Activated CD8-positive, alpha-beta T cell treated with anti-CD3 and anti-CD28 coated beads for 36 hours (primary cell): Measurements from ENCODE around the gene IL10RB. TPM values are rescaled to one million over a fixed set of nuclear protein-coding genes. Genes with fewer than 3 reads are reported as not detected.

ENCODE experiments used
- ATAC-seq: fragments of 200-7000 bp; cut with Tn5 transposase; one replicate; pipeline ENCODE4 v1.10.0; 2021; ENCODE audit warnings: mild to moderate bottlenecking, moderate library complexity
- CTCF ChIA-PET: fragments of 350-600 bp; sonication (Branson Sonifier 250); formaldehyde crosslinking; loops from one replicate; lab custom pipeline; 2021; ENCODE audit warnings: antibody characterized with exemption; lab: Charles Lee
- POLR2A ChIA-PET: fragments of 350-600 bp; sonication (Branson Sonifier 250); formaldehyde crosslinking; loops from one replicate; lab custom pipeline; 2021; ENCODE audit warnings: antibody characterized with exemption; lab: Charles Lee
- DNase-seq: peaks from one replicate; pipeline ENCODE4 v3.0.0-alpha.2; 2020
- H3K27ac Mint-ChIP-seq: one replicate; pipeline ENCODE4 v1.8.0; 2021; ENCODE audit warnings: mild to moderate bottlenecking, mixed read lengths
- H3K27me3 Mint-ChIP-seq: one replicate; pipeline ENCODE4 v1.8.0; 2021; ENCODE audit warnings: mixed read lengths
- H3K36me3 Mint-ChIP-seq: one replicate; pipeline ENCODE4 v1.8.0; 2021; ENCODE audit warnings: low read depth, mixed read lengths
- H3K4me1 Mint-ChIP-seq: one replicate; pipeline ENCODE4 v1.8.0; 2021; ENCODE audit warnings: low read depth, mixed read lengths
- H3K4me3 Mint-ChIP-seq: one replicate; pipeline ENCODE4 v1.8.0; 2021; ENCODE audit warnings: mild to moderate bottlenecking, moderate library complexity, mixed read lengths
- H3K9me3 Mint-ChIP-seq: one replicate; pipeline ENCODE4 v1.8.0; 2021; ENCODE audit warnings: mixed read lengths
- intact Hi-C: fragments of 100-400 bp; cut with micrococcal nuclease; formaldehyde crosslinking; loops from one replicate; pipeline ENCODE4 v1.10.0; 2022
- total RNA-seq, 2 experiments: library from RNA; stranded (reverse); gene quantifications; one replicate each; pipeline ENCODE4 v1.2.3, GENCODE V29; 2021
- TF ChIP-seq, protein P1 (sequence below): fragments of 200-600 bp; IDR thresholded peaks from one replicate; pipeline ENCODE4 v1.8.0; 2022; ENCODE audit warnings: antibody characterized with exemption, mild to moderate bottlenecking

The IL10RB gene
- total RNA-seq, 2 experiments from 2014 or later = 25.0 to 30.5 TPM

- H3K27ac Mint-ChIP-seq = no peak overlapping the region
- H3K36me3 Mint-ChIP-seq = peaks cover 28% of the 10 kb centered on the region
These were observed 68.7 kb downstream of the IL10RB start for GRCh38 chr21:33334824-33335223.

GRCh38 chr21:33339135-33339534, 73.0 kb downstream of the IL10RB start:
- H3K36me3 Mint-ChIP-seq = peaks cover 19% of the 10 kb centered on the region
- TF ChIP-seq, protein P1, sequence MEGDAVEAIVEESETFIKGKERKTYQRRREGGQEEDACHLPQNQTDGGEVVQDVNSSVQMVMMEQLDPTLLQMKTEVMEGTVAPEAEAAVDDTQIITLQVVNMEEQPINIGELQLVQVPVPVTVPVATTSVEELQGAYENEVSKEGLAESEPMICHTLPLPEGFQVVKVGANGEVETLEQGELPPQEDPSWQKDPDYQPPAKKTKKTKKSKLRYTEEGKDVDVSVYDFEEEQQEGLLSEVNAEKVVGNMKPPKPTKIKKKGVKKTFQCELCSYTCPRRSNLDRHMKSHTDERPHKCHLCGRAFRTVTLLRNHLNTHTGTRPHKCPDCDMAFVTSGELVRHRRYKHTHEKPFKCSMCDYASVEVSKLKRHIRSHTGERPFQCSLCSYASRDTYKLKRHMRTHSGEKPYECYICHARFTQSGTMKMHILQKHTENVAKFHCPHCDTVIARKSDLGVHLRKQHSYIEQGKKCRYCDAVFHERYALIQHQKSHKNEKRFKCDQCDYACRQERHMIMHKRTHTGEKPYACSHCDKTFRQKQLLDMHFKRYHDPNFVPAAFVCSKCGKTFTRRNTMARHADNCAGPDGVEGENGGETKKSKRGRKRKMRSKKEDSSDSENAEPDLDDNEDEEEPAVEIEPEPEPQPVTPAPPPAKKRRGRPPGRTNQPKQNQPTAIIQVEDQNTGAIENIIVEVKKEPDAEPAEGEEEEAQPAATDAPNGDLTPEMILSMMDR = no peak
- H3K27ac Mint-ChIP-seq = no peak overlapping the region
- ATAC-seq (no peak), DNase-seq (no peak)
- ChIA-PET CTCF (interaction anchor here (0.6 to 2.2 kb wide), 4 partner anchors 9 to 106 kb away, joined by 3 to 8 read pairs (median 6); no protein-coding TSS in a partner anchor), POLR2A (no interaction called here)
- intact Hi-C loops = no loop called here
- no peaks in the 10 kb centered on the region for H3K9me3 Mint-ChIP-seq
- H3K4me3 Mint-ChIP-seq = no peak overlapping the region
- peaks cover 20% of the 10 kb centered on the region for H3K4me1 Mint-ChIP-seq
- no peaks in the 10 kb centered on the region for H3K27me3 Mint-ChIP-seq

More at GRCh38 chr21:33334824-33335223, 68.7 kb downstream of the IL10RB start:
- H3K9me3 Mint-ChIP-seq = peaks cover 9% of the 10 kb centered on the region
- TF ChIP-seq, protein P1 = no peak
- intact Hi-C loops = no loop called here
- ChIA-PET POLR2A (interaction anchor here (0.6 to 1.9 kb wide), 2 partner anchors 10 to 563 kb away, joined by 5 read pairs; partner anchors contain the start of genes IFNAR1 and PAXBP1), CTCF (interaction anchor here (1.0 kb wide), 1 partner anchor 15 kb away, joined by 3 read pairs; no protein-coding TSS in a partner anchor)
- H3K4me1 Mint-ChIP-seq = peaks cover 44% of the 10 kb centered on the region
- DNase-seq = no peak
- no peaks in the 10 kb centered on the region for H3K27me3 Mint-ChIP-seq
- no peak for ATAC-seq
- no peak overlapping the region for H3K4me3 Mint-ChIP-seq

DNA sequence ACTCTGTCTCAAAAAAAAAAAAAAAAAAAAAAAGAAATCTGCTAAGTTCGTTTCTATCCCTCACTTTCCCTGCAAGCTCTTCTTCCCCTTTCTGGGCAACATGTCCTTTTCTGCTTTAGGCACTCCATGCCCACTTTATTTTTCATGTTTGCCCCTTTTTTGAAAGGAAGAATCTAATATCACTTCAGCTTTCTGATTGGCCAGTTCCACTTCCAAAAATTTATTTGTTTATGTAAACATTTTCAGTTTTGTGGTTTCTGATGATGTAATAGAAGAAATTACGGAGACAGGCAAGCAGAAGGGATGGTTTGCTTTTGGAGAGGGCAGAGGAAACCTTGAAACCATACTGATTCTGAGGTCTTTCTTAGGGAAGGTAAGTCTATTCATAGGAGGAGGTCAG, 73.8 kb downstream of the IL10RB start:
- Mint-ChIP-seq H3K27ac (no peak overlapping the region), H3K36me3 (peaks cover 20% of the 10 kb centered on the region), H3K4me1 (peaks cover 12% of the 10 kb centered on the region), H3K4me3 (no peak overlapping the region), H3K27me3 (no peaks in the 10 kb centered on the region), H3K9me3 (no peaks in the 10 kb centered on the region)
- intact Hi-C loops = no loop called here
- TF ChIP-seq, protein P1 = no peak
- ATAC-seq = no peak
- ChIA-PET POLR2A (no interaction called here), CTCF (interaction anchor here (0.6 to 2.2 kb wide), 4 partner anchors 21 to 214 kb away, joined by 3 to 8 read pairs (median 5); no protein-coding TSS in a partner anchor)
- DNase-seq = no peak

GRCh38 chr21:33345751-33346238, 79.6 kb downstream of the IL10RB start:
- H3K9me3 Mint-ChIP-seq = no peaks in the 10 kb centered on the region
- no peaks in the 10 kb centered on the region for H3K27me3 Mint-ChIP-seq
- TF ChIP-seq, protein P1 = no peak
- peaks cover 18% of the 10 kb centered on the region for H3K36me3 Mint-ChIP-seq
- intact Hi-C loops = no loop called here
- POLR2A ChIA-PET = interaction anchor here (1.0 to 1.1 kb wide), 2 partner anchors 21 to 35 kb away, joined by 3 to 6 read pairs; partner anchors contain the start of gene IFNAR1
- H3K4me1 Mint-ChIP-seq = peaks cover 11% of the 10 kb centered on the region
- H3K4me3 Mint-ChIP-seq = no peak overlapping the region
- no peak overlapping the region for H3K27ac Mint-ChIP-seq
- DNase-seq (no peak), ATAC-seq (no peak)
- CTCF ChIA-PET = interaction anchor here (0.9 to 4.8 kb wide), 5 partner anchors 10 to 99 kb away, joined by 3 to 35 read pairs (median 3); no protein-coding TSS in a partner anchor

Other genes starting within 250 kb of the IL10RB start
- not detected for gene OLIG2, start 240.4 kb upstream of the IL10RB start, total RNA-seq
- gene OLIG1, start 196.2 kb upstream of the IL10RB start, total RNA-seq = under 1 TPM in 1 of 2 experiments, not detected in 1; 0.61 TPM
- gene IFNAR2, start 36.4 kb upstream of the IL10RB start, total RNA-seq = 10 to 100 TPM; 34.3 to 38.6 TPM
- 10 to 100 TPM; 25.6 to 30.3 TPM for gene IFNAR1, start 58.6 kb downstream of the IL10RB start, total RNA-seq
- 1 to 10 TPM; 7.8 to 9.8 TPM for gene IFNGR2, start 137.0 kb downstream of the IL10RB start, total RNA-seq
- gene TMEM50B, start 213.6 kb downstream of the IL10RB start, total RNA-seq = 10 to 100 TPM; 14.4 to 15.2 TPM
- gene DNAJC28, start 225.3 kb downstream of the IL10RB start, total RNA-seq = under 1 TPM; 0.22 to 0.56 TPM